ENCODE results near the gene CD2AP.
A peak's percentile ranks its signal among the peaks of the same experiment; 100 is the strongest.

The CD2AP gene

GRCh38 chr6:47481806-47482205 is 4.2 kb downstream of the CD2AP start:
- TF ChIP-seq EZH2phosphoT487 (conservative IDR thresholded peaks at IDR 0.05; ENCODE audit: low read length) = no peak
- TF ChIP-seq CTCF (IDR thresholded peaks at IDR 0.05; ENCODE audit: insufficient read depth, low read length, poor library complexity, severe bottlenecking) = no peak
- Histone ChIP-seq H3K4me2 (ENCODE audit: low read depth, low read length, poor library complexity, severe bottlenecking) (peak overlapping the region; percentile 98), H3F3A (ENCODE audit: insufficient read depth) (peaks cover 51% of the 10 kb centered on the region), H3K9me3 (ENCODE audit: insufficient read depth, low read length) (no peaks in the 10 kb centered on the region), H3K27me3 (ENCODE audit: low read length) (no peaks in the 10 kb centered on the region), H3K9me2 (replicated peaks; ENCODE audit: insufficient read depth, low read length) (no peaks in the 10 kb centered on the region), H3K36me3 (ENCODE audit: low read length) (no peaks in the 10 kb centered on the region), H4K20me1 (ENCODE audit: low read depth, low read length) (peaks cover 56% of the 10 kb centered on the region), H3K9ac (ENCODE audit: low read length) (peak overlapping the region; percentile 42), H3K4me3 (ENCODE audit: insufficient read depth, low read length, poor library complexity, severe bottlenecking) (peak overlapping the region; percentile 34), H3K27ac (ENCODE audit: low read depth, low read length) (peak overlapping the region; percentile 95), H2AFZ (ENCODE audit: low read depth, low read length, severe bottlenecking) (no peak overlapping the region), H3K79me2 (ENCODE audit: insufficient read depth, low read length) (peaks cover 89% of the 10 kb centered on the region)

GRCh38 chr6:47483516-47483852 is 5.9 kb downstream of the CD2AP start:
- Histone ChIP-seq H4K20me1 (ENCODE audit: low read depth, low read length) (peaks cover 69% of the 10 kb centered on the region), H3F3A (ENCODE audit: insufficient read depth) (peaks cover 45% of the 10 kb centered on the region), H3K79me2 (ENCODE audit: insufficient read depth, low read length) (peaks cover 100% of the 10 kb centered on the region), H3K27me3 (ENCODE audit: low read length) (no peaks in the 10 kb centered on the region), H3K9me3 (ENCODE audit: insufficient read depth, low read length) (no peaks in the 10 kb centered on the region), H3K9me2 (replicated peaks; ENCODE audit: insufficient read depth, low read length) (no peaks in the 10 kb centered on the region), H3K4me3 (ENCODE audit: insufficient read depth, low read length, poor library complexity, severe bottlenecking) (no peak overlapping the region), H3K36me3 (ENCODE audit: low read length) (no peaks in the 10 kb centered on the region), H3K9ac (ENCODE audit: low read length) (peak overlapping the region; percentile 1; the same call in 1 of the 2 replicates), H3K27ac (ENCODE audit: low read depth, low read length) (peak overlapping the region; percentile 95), H2AFZ (ENCODE audit: low read depth, low read length, severe bottlenecking) (no peak overlapping the region), H3K4me2 (ENCODE audit: low read depth, low read length, poor library complexity, severe bottlenecking) (peak overlapping the region; percentile 98)
- TF ChIP-seq CTCF (IDR thresholded peaks at IDR 0.05; ENCODE audit: insufficient read depth, low read length, poor library complexity, severe bottlenecking) (no peak), EZH2phosphoT487 (conservative IDR thresholded peaks at IDR 0.05; ENCODE audit: low read length) (no peak)

DNA sequence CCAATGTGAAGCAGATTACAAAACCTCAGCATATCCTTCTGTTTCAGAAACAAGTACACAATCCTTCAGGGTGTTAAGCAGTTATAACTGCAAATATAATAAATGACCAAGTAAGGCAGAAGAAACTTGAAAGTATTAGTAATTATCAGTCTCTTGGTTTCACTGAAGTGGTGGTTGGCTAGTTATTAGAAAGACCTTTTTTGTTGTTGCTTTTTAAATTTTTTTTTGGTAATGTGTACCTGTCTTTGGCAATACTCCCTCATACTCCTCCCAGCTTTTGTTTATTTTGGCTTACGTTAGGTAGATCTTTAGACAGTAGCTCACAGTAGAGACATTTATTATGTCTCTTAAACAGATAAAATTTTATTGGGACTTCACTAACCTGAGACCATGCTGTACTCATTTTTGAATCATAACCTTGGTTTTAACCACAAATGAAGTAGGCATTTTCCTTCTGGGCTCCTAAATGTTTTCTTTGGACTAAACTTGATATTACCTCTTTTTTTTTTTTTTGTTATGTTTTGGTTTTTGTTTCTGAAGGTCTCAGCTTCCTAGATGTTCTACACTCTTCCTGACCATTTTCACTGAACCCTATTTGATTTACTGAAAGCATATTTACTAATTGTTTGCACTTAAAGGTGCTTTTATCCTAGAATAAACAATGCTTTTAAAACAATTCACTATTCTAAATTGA is 6.4 kb downstream of the CD2AP start:
- Histone ChIP-seq H3K4me3 (ENCODE audit: insufficient read depth, low read length, poor library complexity, severe bottlenecking) (no peak overlapping the region), H2AFZ (ENCODE audit: low read depth, low read length, severe bottlenecking) (no peak overlapping the region), H3K9me3 (ENCODE audit: insufficient read depth, low read length) (no peaks in the 10 kb centered on the region), H3K9ac (ENCODE audit: low read length) (peak overlapping the region; percentile 1; the same call in 1 of the 2 replicates), H3K79me2 (ENCODE audit: insufficient read depth, low read length) (peaks cover 100% of the 10 kb centered on the region), H3K27ac (ENCODE audit: low read depth, low read length) (peak overlapping the region; percentile 95), H3F3A (ENCODE audit: insufficient read depth) (peaks cover 39% of the 10 kb centered on the region), H3K9me2 (replicated peaks; ENCODE audit: insufficient read depth, low read length) (no peaks in the 10 kb centered on the region), H3K4me2 (ENCODE audit: low read depth, low read length, poor library complexity, severe bottlenecking) (peak overlapping the region; percentile 98), H4K20me1 (ENCODE audit: low read depth, low read length) (peaks cover 74% of the 10 kb centered on the region), H3K27me3 (ENCODE audit: low read length) (no peaks in the 10 kb centered on the region), H3K36me3 (ENCODE audit: low read length) (no peaks in the 10 kb centered on the region)
- no peak for TF ChIP-seq EZH2phosphoT487 (conservative IDR thresholded peaks at IDR 0.05; ENCODE audit: low read length)

- H3K27ac ChIP-seq (ENCODE audit: low read depth, low read length) = no peak overlapping the region
- no peaks in the 10 kb centered on the region for H3K36me3 ChIP-seq (ENCODE audit: low read length)
- no peak overlapping the region for H3K9ac ChIP-seq (ENCODE audit: low read length)
- H3K4me2 ChIP-seq (ENCODE audit: low read depth, low read length, poor library complexity, severe bottlenecking) = no peak overlapping the region
- H3K79me2 ChIP-seq (ENCODE audit: insufficient read depth, low read length) = peaks cover 100% of the 10 kb centered on the region
- no peaks in the 10 kb centered on the region for H3K9me2 ChIP-seq (replicated peaks; ENCODE audit: insufficient read depth, low read length)
- peaks cover 37% of the 10 kb centered on the region for H3F3A ChIP-seq (ENCODE audit: insufficient read depth)
- H4K20me1 ChIP-seq (ENCODE audit: low read depth, low read length) = peaks cover 74% of the 10 kb centered on the region
- H3K4me3 ChIP-seq (ENCODE audit: insufficient read depth, low read length, poor library complexity, severe bottlenecking) = no peak overlapping the region
- no peaks in the 10 kb centered on the region for H3K9me3 ChIP-seq (ENCODE audit: insufficient read depth, low read length)
- no peak for TF ChIP-seq EZH2phosphoT487 (conservative IDR thresholded peaks at IDR 0.05; ENCODE audit: low read length)
- no peak for TF ChIP-seq CTCF (IDR thresholded peaks at IDR 0.05; ENCODE audit: insufficient read depth, low read length, poor library complexity, severe bottlenecking)
- no peaks in the 10 kb centered on the region for H3K27me3 ChIP-seq (ENCODE audit: low read length)
- H2AFZ ChIP-seq (ENCODE audit: low read depth, low read length, severe bottlenecking) = no peak overlapping the region
Measured at GRCh38 chr6:47484616-47485015, 7.0 kb downstream of the CD2AP start.
